RPMI8226 (cell line): ENCODE measurements around the gene FCRLA.
A peak's percentile ranks its signal among the peaks of the same experiment; 100 is the strongest.
"Not testable (repeated sequence)": the region's sequence is repeated elsewhere in the genome, so short reads cannot be mapped to it uniquely, and the experiment has no call there.

Experiments
- DNase-seq: peaks from one replicate; pipeline ENCODE4 v3.0.0-alpha.2; 2015

Gene FCRLA

DNA sequence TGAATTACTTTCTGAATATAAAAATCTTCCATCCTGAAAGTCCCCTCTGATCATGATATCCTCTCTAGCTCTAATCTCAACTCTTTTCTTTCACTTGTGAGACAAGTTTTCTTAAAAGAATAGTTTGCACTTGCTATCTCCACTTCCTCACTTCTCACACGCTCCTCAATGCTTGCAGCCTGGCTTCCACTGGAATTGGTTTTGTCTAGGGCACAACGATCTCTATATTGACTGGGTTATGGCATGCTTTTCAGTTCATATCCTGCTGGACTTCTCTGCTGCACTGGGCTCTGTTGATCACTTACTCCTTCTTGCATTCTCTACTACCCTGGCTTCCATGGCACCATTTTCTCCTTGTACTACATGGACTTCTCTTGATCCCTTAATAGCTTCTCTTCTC is 474 bp downstream of the FCRLA start:
- DNase-seq = no peak

GRCh38 chr1:161709373-161709772 is 2.3 kb downstream of the FCRLA start:
- DNase-seq = no peak

- no peak for DNase-seq
These were observed 3.5 kb downstream of the FCRLA start for GRCh38 chr1:161710560-161710959.

DNA sequence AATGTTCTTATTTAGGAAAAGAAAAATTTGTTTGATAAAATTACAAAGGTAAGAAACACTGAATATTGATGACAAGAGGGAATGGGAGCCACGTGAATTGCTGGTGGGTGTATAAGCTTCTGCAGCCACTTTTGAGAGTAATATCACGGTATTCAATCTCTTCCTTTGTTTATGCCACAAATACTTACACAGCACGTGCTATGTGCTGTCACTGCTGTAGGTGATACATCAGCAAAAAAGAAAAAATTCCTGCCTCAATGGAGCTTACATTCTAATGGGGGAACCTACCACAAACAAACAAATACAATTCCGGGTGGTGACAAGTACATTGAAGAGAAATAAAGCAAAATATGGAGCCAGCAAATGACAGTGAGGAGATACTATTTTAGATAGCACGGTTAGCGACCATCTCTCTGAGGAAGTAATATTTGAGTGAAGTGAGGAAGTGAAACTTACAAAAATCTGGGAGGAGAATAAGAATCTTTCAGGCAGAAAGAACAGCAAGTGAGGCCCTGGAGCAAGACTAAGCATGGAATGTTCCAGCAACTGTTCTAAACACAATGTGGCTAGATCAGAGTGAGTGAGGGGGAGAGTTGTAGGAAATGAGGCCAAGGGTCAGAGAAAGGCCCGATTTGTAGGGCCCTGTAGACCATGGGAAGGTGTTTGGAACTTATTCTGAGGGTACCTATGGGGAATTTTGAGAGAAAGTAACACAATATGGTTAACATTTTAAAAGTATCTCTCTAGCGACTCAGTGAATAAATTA is 11.7 kb downstream of the FCRLA start:
- peak; percentile 65 for DNase-seq

DNA sequence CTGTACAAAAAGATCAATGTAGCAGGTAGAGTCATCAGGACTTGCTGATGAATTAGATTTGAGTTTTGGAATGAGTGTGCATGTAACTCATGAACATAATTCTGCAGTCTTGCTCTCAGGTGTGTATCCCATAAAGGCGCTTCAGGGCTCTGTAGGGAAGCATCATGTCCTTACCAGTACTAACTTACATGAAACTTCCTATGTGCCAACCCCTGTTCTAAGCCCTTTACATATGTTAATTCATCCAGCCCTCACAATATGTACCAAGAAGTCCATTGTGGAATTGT is 12.2 kb downstream of the FCRLA start:
- no peak for DNase-seq

DNA sequence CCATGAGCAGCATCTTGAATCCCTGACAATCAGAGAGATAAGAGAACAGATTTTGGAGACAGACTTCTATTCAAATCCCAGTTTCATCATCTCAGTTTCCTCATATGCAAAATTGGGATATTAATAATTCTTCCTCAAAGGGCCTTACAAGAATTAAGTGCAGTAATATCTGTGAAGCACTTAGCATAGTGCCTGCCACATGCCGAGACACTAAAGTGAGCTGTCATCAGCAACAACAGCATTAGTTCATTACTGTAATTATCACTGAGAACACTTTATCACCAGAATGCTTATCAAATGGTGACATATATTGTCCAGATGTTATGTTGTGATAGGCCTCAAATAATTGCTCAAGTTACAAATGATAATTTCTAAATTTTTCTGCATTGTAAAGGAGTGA is 13.4 kb downstream of the FCRLA start:
- no peak for DNase-seq

GRCh38 chr1:161720956-161721737 is 14.1 kb downstream of the FCRLA start, which contains the start of gene FCRLB:
TSS of gene FCRLB (plus strand) at chr1:161721544. CDS start at chr1:161722673, 1,129 bp downstream.
- no peak for DNase-seq

GRCh38 chr1:161721738-161722343 is 14.8 kb downstream of the FCRLA start:
- DNase-seq = no peak

GRCh38 chr1:161722406-161722805 is 15.4 kb downstream of the FCRLA start:
- DNase-seq = no peak

DNA sequence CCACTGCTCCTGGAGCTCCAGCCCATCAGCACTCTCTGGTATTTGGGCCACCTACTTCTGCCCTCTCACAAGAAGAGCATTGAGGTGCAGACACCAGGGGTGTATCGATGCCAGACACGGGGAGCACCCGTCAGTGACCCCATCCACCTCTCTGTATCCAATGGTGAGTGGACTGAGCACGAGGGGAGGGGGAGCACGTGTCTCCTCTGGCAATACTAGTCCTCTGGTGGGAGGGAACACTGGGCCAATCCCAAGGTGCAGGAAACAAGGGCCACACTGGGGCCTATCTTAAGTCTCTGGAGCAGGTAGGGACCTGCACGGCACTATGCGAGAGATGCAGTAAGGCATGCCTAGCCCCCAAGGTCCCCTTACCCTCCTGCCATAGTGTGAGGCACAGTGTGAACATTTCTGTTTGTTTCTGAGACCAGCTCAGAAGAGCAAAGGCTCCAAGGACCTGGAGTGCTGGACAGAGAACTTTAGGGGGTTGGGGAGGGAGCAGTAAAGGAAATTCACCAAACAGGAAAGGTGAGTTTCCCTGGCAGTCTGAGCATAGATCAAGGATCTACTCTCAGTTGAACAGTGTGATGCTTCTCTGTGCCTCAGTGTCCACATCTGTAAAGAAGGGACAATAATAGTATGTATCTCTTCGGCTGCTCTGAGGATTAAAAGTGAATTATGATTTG is 16.6 kb downstream of the FCRLA start:
- DNase-seq = no peak

- DNase-seq = not testable (repeated sequence)
These were observed 18.4 kb downstream of the FCRLA start for GRCh38 chr1:161725258-161725907.

DNA sequence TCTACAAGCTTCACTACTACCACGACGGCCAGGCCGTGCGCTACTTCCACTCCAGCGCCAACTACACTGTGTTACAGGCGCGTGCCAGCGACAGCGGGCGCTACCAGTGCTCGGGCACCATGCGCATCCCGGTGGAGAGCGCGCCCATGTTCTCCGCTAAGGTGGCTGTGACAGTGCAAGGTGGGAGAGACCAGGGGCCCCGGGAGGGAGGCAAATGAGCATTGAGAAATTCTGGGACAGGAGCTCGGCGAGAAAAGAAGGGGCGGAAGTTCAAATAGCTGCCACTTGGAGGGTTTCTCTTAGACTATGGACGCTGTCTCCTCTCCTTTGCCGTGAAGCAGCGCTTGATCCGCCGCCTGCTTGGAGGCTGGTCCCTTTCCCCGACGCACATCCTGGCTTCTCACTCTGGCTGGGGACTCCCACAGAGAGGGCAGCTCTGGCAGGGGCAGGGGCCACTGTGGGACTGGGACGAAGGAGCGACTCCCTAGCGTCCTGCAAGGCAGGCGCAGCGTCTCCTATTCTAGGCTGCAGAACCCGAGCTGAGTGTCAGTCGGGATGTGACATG is 19.0 kb downstream of the FCRLA start:
- DNase-seq = peak; percentile 69

DNA sequence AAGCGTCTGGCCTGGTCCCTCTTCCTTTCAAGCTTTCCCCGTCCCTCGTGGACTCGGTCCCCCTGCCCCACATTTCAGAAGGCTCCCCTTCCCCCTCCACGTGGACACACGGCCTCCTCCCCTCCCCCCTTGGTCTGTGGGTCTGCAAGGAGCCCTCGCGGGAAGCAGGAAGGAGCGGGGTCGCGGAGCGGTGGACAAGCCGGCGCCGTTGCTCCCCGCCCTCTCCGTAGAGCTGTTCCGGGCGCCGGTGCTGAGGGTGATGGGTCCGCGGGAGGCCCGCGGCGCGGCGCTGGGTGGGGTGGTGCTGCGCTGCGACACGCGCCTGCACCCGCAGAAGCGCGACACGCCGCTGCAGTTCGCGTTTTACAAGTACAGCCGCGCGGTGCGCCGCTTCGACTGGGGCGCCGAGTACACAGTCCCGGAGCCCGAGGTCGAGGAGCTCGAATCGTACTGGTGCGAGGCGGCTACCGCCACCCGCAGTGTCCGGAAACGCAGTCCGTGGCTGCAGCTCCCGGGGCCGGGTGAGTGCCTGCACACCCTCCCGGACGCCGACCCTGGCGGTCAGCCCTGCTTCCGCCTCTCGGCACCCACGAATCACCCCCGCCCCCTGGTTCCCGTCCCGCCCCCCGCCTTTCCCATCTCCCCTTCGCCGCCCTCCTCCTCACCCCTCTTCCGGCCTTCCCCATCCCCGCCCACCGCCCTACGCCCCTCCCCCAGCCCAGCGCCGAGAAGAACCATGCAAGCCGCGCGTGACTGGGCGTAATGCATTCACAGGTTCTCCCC is 19.6 kb downstream of the FCRLA start:
- peak; percentile 90 for DNase-seq

GRCh38 chr1:161727256-161727924 is 20.4 kb downstream of the FCRLA start:
- peak; percentile 80 for DNase-seq

DNA sequence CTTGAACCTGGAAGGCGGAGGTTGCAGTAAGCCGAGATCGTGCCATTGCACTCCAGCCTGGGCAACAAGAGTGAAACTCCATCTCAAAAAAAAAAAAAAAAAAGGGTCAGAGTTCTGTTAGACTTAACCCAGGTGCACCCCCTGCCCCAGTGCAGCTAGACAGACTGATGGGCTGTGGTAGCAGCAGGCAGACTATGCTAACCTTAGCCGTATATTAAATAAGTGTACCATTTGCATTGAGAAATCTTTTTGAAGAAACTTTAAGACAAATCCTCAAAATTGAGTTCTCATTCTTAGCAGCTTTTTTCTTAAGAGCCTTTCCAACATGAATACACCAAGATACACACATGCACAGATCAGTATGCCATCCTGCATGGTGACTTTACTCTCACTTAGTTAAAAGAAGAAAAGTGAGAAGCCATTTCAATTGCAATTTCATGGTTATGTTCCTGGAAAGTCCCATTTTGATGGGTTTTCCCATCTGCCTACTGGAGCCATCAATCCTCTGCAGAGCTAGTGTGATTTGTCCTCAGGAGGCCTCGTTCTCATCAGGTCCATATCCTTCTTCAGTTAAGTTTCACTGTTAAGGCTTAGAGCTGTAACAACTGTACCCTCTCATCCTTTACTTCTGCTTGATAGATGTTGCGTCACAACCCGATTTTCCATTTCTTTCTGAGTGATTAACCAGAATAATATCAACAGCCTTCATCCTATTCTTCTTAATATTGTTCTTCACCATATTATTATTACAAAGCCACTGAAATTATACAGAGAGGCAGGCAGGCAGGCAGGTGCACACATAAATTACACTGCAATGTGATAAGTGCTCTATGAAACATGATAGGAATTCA is 21.6 kb downstream of the FCRLA start:
- no peak for DNase-seq

- no peak for DNase-seq
These were observed 23.1 kb downstream of the FCRLA start for GRCh38 chr1:161730050-161730564.

DNA sequence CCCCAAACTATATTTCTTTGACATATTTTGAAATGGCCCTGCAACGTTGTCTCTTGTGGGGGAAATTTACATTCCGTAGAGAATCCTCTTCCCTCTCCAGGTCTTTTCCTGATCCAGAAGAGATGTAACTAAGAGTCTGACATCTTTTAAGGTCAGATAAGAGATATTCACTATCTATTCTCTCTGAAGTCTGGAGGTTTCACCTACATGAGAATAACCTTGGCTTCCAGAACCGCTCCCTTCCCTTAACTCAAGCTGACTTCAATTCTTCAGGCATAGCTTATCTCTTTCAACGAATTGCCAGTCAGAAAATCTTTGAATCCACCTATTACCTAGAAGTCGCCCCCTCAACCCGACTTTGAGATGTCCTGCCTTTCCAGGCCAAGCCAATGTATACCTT is 24.2 kb downstream of the FCRLA start:
- DNase-seq = no peak

- DNase-seq = no peak
These were observed 25.1 kb downstream of the FCRLA start for GRCh38 chr1:161731981-161732718.

- DNase-seq = no peak
These were observed 26.5 kb downstream of the FCRLA start for GRCh38 chr1:161733526-161733925.
